ENCODE measurements around the gene KRTAP20-4. TPM values are rescaled to one million over a fixed set of nuclear protein-coding genes. Genes with fewer than 3 reads are reported as not detected.

The KRTAP20-4 gene
- total RNA-seq (ENCODE audit: low replicate concordance): not detected in 2 replicates

DNA sequence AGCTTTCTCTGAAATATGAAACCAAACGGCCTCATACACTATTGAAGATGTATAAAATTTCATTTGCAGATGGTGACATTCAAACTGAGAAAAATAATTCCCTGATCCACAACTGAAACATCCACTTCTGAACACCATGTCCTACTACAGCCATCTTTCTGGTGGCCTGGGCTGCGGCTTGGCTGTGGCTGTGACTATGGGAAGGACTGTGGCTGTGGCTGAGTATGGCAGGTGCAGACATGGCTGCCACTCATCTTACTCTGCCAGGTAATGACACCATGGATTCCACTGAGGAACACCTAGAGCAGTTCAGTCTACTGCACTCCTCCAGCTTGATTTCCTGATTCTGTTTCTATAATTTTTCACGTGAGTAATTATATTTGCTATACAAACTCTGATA lies at the start of gene KRTAP20-4:
Gene KRTAP20-4, plus strand, starts transcription at position 106 of the 400 bp plus-strand sequence.
- DNase-seq (ENCODE audit: low read depth): no peak
- TF ChIP-seq CTCF (IDR thresholded peaks at IDR 0.05; ENCODE audit: insufficient read depth, low read length): no peak
- no peak within 1 kb of the TSS for H3K4me3 ChIP-seq (ENCODE audit: low read depth, low read length)

- no peak overlapping the region for H3K4me3 ChIP-seq (ENCODE audit: low read depth, low read length)
- no peak for DNase-seq (ENCODE audit: low read depth)
- no peak for TF ChIP-seq CTCF (IDR thresholded peaks at IDR 0.05; ENCODE audit: insufficient read depth, low read length)
Observed at GRCh38 chr21:30577766-30578165, 42.7 kb upstream of the KRTAP20-4 start.

DNA sequence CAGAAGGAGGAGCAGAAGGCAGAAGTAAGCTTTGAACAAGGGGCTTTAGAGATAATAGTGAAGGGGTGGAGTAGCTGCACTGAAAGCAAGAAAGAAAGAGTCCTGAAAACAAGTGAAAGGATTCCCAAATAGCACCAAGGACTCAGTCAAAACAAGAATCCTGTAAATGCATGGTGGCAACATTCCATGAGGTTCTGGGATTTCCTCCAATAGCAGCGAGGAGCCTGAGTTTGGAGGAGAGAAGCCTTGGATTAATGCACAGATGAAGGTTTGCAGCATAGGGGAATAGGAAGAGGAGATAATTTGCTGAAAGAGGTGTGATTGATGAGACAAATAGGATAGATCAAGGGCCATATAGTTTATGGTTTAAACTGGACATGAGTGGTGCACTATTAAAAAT lies 41.1 kb upstream of the KRTAP20-4 start:
- no peak for DNase-seq (ENCODE audit: low read depth)
- no peak for TF ChIP-seq CTCF (IDR thresholded peaks at IDR 0.05; ENCODE audit: insufficient read depth, low read length)
- H3K4me3 ChIP-seq (ENCODE audit: low read depth, low read length): no peak overlapping the region

GRCh38 chr21:30580132-30580531 lies 40.3 kb upstream of the KRTAP20-4 start:
- DNase-seq (ENCODE audit: low read depth): no peak
- no peak for TF ChIP-seq CTCF (IDR thresholded peaks at IDR 0.05; ENCODE audit: insufficient read depth, low read length)
- no peak overlapping the region for H3K4me3 ChIP-seq (ENCODE audit: low read depth, low read length)

DNA sequence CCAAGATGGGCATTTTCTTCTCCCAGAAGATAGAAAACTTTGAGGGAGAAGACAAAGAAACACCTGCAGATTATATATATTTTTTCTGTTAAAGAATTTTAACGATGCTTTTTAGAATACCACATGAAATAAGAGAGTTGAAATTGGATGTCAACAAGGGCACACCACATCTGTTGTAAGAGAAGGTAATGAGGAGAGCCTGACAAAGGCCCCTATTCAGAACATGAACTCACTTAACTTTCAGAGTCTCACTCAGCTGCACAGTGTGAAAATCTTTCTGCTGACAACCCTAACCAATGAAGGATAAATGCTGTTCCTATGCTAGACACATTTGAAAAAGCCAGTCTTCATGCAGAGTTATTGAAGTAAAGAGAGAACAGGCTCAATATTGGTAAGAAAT lies 37.6 kb upstream of the KRTAP20-4 start:
- no peak for TF ChIP-seq CTCF (IDR thresholded peaks at IDR 0.05; ENCODE audit: insufficient read depth, low read length)
- H3K4me3 ChIP-seq (ENCODE audit: low read depth, low read length): no peak overlapping the region
- no peak for DNase-seq (ENCODE audit: low read depth)

DNA sequence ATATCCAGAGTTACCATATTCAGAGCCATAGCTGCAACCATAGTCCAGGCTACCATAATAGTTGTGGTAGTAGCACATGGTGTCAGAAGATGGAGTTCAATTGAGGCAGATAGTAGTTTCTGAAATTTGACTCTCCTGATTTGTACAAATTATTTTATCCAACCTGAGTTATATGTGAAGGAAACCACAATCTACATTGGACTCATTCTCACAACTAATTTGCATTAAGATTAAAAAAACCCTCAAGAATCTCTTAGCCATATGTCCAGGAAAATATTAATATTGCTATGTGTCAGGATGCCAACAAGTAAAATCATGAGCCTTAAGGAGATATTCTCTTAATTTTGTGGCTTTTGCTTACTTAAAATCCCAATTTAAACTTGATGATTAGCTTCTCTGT lies 30.1 kb upstream of the KRTAP20-4 start, which contains the start of gene KRTAP22-2:
Gene KRTAP22-2, minus strand, starts transcription at position 101 of the 400 bp plus-strand sequence.
- no peak within 1 kb of the TSS for H3K4me3 ChIP-seq (ENCODE audit: low read depth, low read length)
- no peak for TF ChIP-seq CTCF (IDR thresholded peaks at IDR 0.05; ENCODE audit: insufficient read depth, low read length)
- DNase-seq (ENCODE audit: low read depth): no peak

GRCh38 chr21:30592140-30592539 lies 28.3 kb upstream of the KRTAP20-4 start, which contains the start of gene KRTAP6-3:
Gene KRTAP6-3, plus strand, starts transcription at chr21:30592440. Its CDS starts 6 bp downstream, at chr21:30592446.
- TF ChIP-seq CTCF (IDR thresholded peaks at IDR 0.05; ENCODE audit: insufficient read depth, low read length): no peak
- no peak within 1 kb of the TSS for H3K4me3 ChIP-seq (ENCODE audit: low read depth, low read length)
- DNase-seq (ENCODE audit: low read depth): no peak
